CD8-positive, alpha-beta memory T cell (primary cell): ENCODE results near the gene PAPOLG. TPM values are rescaled to one million over a fixed set of nuclear protein-coding genes. Genes with fewer than 3 reads are reported as not detected.

ENCODE experiments used
- CTCF ChIA-PET: fragments of 350-600 bp; sonication (Branson Sonifier 250); formaldehyde crosslinking; loops from one replicate; lab custom pipeline; 2021; ENCODE audit warnings: antibody characterized with exemption; lab: Charles Lee
- POLR2A ChIA-PET: fragments of 350-600 bp; sonication (Branson Sonifier 250); formaldehyde crosslinking; loops from one replicate; lab custom pipeline; 2021; ENCODE audit warnings: antibody characterized with exemption; lab: Charles Lee
- DNase-seq, 5 donors: peaks; one replicate each; pipeline versions ENCODE4 v3.0.0 to v3.0.0-alpha.2; 2020 to 2022; ENCODE audit warnings: mixed read lengths in 1 of 5
- H3K27ac ChIP-seq: one replicate; pipeline ENCODE4 v1.7.0; 2013; ENCODE audit warnings: low read depth, mild to moderate bottlenecking, low read length, moderate library complexity
- H3K27me3 ChIP-seq: 2 replicates; pipeline ENCODE4 v1.7.0; 2013; ENCODE audit warnings: low read length, mild to moderate bottlenecking; ENCODE audit not compliant: insufficient read depth, poor library complexity, severe bottlenecking
- H3K36me3 ChIP-seq: 2 replicates; pipeline ENCODE4 v1.7.0; 2013; ENCODE audit warnings: mild to moderate bottlenecking, low read length, moderate library complexity; ENCODE audit not compliant: insufficient read depth
- H3K4me1 ChIP-seq: 2 replicates; pipeline ENCODE4 v1.7.0; 2013; ENCODE audit warnings: mild to moderate bottlenecking, low read length, moderate library complexity; ENCODE audit not compliant: insufficient read depth
- H3K4me3 ChIP-seq: 2 replicates; pipeline ENCODE4 v1.7.0; 2013; ENCODE audit warnings: mild to moderate bottlenecking, low read length
- H3K9me3 ChIP-seq: 2 replicates; pipeline ENCODE4 v1.7.0; 2013; ENCODE audit warnings: mild to moderate bottlenecking, low read length
- H3K27ac Mint-ChIP-seq, 8 donors: one replicate each; pipeline ENCODE4 v1.8.0; 2020 to 2021; ENCODE audit warnings: mixed read lengths in 8 of 8, mild to moderate bottlenecking in 6 of 8, inconsistent platforms in 3 of 8, moderate library complexity in 3 of 8
- H3K27me3 Mint-ChIP-seq, 2 donors: one replicate each; pipeline ENCODE4 v1.8.0; 2020 to 2021; ENCODE audit warnings: mixed read lengths in 2 of 2, mild to moderate bottlenecking in 1 of 2, moderate library complexity in 1 of 2
- H3K36me3 Mint-ChIP-seq, 3 donors: one replicate each; pipeline ENCODE4 v1.8.0; 2020 to 2021; ENCODE audit warnings: mixed read lengths in 3 of 3, inconsistent platforms in 1 of 3, mild to moderate bottlenecking in 1 of 3
- H3K4me1 Mint-ChIP-seq, 3 donors: one replicate each; pipeline ENCODE4 v1.8.0; 2020 to 2021; ENCODE audit warnings: mixed read lengths in 3 of 3, inconsistent platforms in 1 of 3, mild to moderate bottlenecking in 1 of 3
- H3K4me3 Mint-ChIP-seq, 7 donors: one replicate each; pipeline ENCODE4 v1.8.0; 2020 to 2021; ENCODE audit warnings: mixed read lengths in 7 of 7, mild to moderate bottlenecking in 6 of 7, moderate library complexity in 4 of 7, inconsistent platforms in 2 of 7
- H3K9me3 Mint-ChIP-seq, 5 donors: one replicate each; pipeline ENCODE4 v1.8.0; 2020 to 2022; ENCODE audit warnings: mixed read lengths in 5 of 5, mild to moderate bottlenecking in 3 of 5, moderate library complexity in 2 of 5, inconsistent platforms in 1 of 5
- polyA plus RNA-seq: library from polyadenylated mRNA; unstranded; fragments of 300-500 nt; fragmentation: Illumina TruSeq; gene quantifications from one replicate; pipeline ENCODE4 v1.2.3, GENCODE V29; 2021
- total RNA-seq, 2 experiments: library from RNA; stranded (reverse); gene quantifications; one replicate each; pipeline ENCODE4 v1.2.3, GENCODE V29; 2021

PAPOLG gene
- total and polyA plus RNA-seq, 3 experiments from 2014 or later = 15.0 to 18.9 (median 16.8) TPM

DNA sequence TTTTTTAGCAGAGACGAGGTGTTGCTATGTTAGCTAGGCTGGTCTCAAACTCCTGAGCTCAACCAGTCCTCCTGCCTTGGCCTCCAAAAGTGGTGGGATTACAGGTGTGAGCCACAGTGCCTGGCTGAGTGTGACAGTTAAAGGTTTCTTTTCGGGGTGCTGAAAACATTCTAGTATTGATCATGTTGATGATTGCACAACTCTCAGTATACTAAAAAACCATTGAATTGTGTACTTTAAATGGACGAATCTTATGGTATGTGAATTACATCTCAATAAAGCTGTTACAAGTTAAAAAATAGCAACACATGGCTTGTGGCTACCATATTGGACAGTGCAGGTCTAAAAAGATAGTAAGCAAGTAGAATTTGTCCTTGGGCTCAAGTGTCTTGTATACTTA, 22.3 kb downstream of the PAPOLG start:
- POLR2A ChIA-PET = no interaction called here
- Mint-ChIP-seq H3K27ac (peak overlapping the region in 1 of 8 donors; percentile 11), H3K27me3 (no peaks in the 10 kb centered on the region), H3K36me3 (peaks cover 0 to 86% (median 30%) of the 10 kb centered on the region in 3 donors), H3K9me3 (no peaks in the 10 kb centered on the region), H3K4me3 (no peak overlapping the region), H3K4me1 (no peaks in the 10 kb centered on the region)
- H3K36me3 ChIP-seq = peaks cover 35% of the 10 kb centered on the region
- no peak for DNase-seq
- no peaks in the 10 kb centered on the region for H3K4me1 ChIP-seq
- H3K4me3 ChIP-seq = no peak overlapping the region
- CTCF ChIA-PET = interaction anchor here (1.4 to 2.4 kb wide), 3 partner anchors 13 to 214 kb away, joined by 3 to 5 read pairs (median 3); no protein-coding TSS in a partner anchor
- no peaks in the 10 kb centered on the region for H3K27me3 ChIP-seq
- no peaks in the 10 kb centered on the region for H3K9me3 ChIP-seq
- no peak overlapping the region for H3K27ac ChIP-seq

DNA sequence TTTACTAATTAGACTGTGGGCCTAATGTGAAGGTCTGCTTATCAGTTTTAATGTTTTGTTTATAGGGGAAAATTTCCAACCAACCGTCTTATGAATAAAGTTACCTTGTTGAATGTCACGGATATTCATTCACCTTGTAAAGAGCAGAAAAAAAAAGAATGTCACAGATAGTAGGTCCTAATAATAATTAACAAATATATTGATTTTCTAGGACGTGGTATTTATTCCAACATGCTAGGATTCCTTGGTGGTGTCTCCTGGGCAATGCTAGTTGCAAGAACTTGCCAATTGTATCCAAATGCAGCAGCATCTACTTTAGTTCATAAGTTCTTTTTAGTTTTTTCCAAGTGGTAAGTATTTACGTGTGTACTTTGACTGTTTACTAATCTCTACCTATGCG, 23.4 kb downstream of the PAPOLG start:
- Mint-ChIP-seq H3K4me3 (no peak overlapping the region), H3K36me3 (peaks cover 0 to 86% (median 31%) of the 10 kb centered on the region in 3 donors), H3K4me1 (no peaks in the 10 kb centered on the region), H3K27me3 (no peaks in the 10 kb centered on the region), H3K9me3 (no peaks in the 10 kb centered on the region), H3K27ac (peak overlapping the region in 2 of 8 donors; percentile 37 to 62)
- CTCF ChIA-PET = interaction anchor here (0.7 kb wide), 1 partner anchor 116 kb away, joined by 3 read pairs; no protein-coding TSS in a partner anchor
- Histone ChIP-seq H3K27ac (no peak overlapping the region), H3K36me3 (peaks cover 39% of the 10 kb centered on the region), H3K27me3 (no peaks in the 10 kb centered on the region), H3K4me3 (no peak overlapping the region), H3K4me1 (no peaks in the 10 kb centered on the region), H3K9me3 (no peaks in the 10 kb centered on the region)
- POLR2A ChIA-PET = no interaction called here
- no peak for DNase-seq

DNA sequence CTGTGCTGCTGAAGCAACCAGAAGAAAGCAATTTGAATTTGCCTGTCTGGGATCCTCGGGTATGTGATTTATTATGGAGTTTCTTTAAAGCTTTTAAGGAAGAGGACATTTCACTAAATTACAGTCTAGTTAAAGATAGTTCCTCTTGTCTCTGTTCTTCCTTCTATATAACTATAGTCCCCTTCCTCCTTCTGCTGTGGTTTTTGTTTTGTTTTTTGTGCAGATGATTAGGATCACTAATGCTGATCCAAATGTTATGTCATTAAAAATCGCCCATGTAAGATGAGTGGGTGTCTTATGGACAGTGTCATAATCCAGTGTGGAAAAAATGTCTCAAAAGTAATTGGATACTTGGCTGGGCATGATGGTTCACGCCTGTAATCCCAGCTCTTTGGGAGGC, 24.7 kb downstream of the PAPOLG start:
- peak overlapping the region in 1 of 8 donors; percentile 7 for H3K27ac Mint-ChIP-seq
- Histone ChIP-seq H3K27me3 (no peaks in the 10 kb centered on the region), H3K27ac (no peak overlapping the region), H3K9me3 (no peaks in the 10 kb centered on the region), H3K36me3 (peaks cover 52% of the 10 kb centered on the region), H3K4me1 (no peaks in the 10 kb centered on the region), H3K4me3 (no peak overlapping the region)
- H3K27me3 Mint-ChIP-seq = no peaks in the 10 kb centered on the region
- no peaks in the 10 kb centered on the region for H3K4me1 Mint-ChIP-seq
- peaks cover 0 to 87% (median 27%) of the 10 kb centered on the region in 3 donors for H3K36me3 Mint-ChIP-seq
- CTCF ChIA-PET = interaction anchor here (1.2 kb wide), 1 partner anchor 12 kb away, joined by 3 read pairs; no protein-coding TSS in a partner anchor
- no peak overlapping the region for H3K4me3 Mint-ChIP-seq
- no peaks in the 10 kb centered on the region for H3K9me3 Mint-ChIP-seq
- POLR2A ChIA-PET = no interaction called here
- no peak for DNase-seq

GRCh38 chr2:60793169-60793568, 37.1 kb downstream of the PAPOLG start:
- H3K27ac ChIP-seq = no peak overlapping the region
- H3K36me3 Mint-ChIP-seq = peaks cover 11 to 84% (median 11%) of the 10 kb centered on the region in 3 donors
- H3K4me1 ChIP-seq = no peaks in the 10 kb centered on the region
- H3K9me3 ChIP-seq = no peaks in the 10 kb centered on the region
- peaks cover 41% of the 10 kb centered on the region for H3K36me3 ChIP-seq
- no peaks in the 10 kb centered on the region for H3K27me3 Mint-ChIP-seq
- H3K4me3 Mint-ChIP-seq = no peak overlapping the region
- H3K4me1 Mint-ChIP-seq = peaks cover 12 to 30% (median 27%) of the 10 kb centered on the region in 3 donors
- peak overlapping the region in 1 of 8 donors; percentile 91 for H3K27ac Mint-ChIP-seq
- CTCF ChIA-PET = interaction anchor here (0.6 to 1.9 kb wide), 3 partner anchors 12 to 206 kb away, joined by 3 to 7 read pairs (median 3); no protein-coding TSS in a partner anchor
- DNase-seq = no peak
- no peak overlapping the region for H3K4me3 ChIP-seq
- H3K27me3 ChIP-seq = no peaks in the 10 kb centered on the region
- H3K9me3 Mint-ChIP-seq = no peaks in the 10 kb centered on the region
- POLR2A ChIA-PET = no interaction called here

GRCh38 chr2:60794271-60794863, 38.3 kb downstream of the PAPOLG start:
- Histone ChIP-seq H3K27me3 (no peaks in the 10 kb centered on the region), H3K4me3 (no peak overlapping the region), H3K9me3 (no peaks in the 10 kb centered on the region), H3K36me3 (peaks cover 45% of the 10 kb centered on the region), H3K4me1 (no peaks in the 10 kb centered on the region), H3K27ac (no peak overlapping the region)
- peak in 2 of 5 donors; percentile 18 to 26 for DNase-seq
- Mint-ChIP-seq H3K27me3 (no peaks in the 10 kb centered on the region), H3K4me1 (peaks cover 12 to 30% (median 27%) of the 10 kb centered on the region in 3 donors), H3K36me3 (peaks cover 8 to 84% (median 11%) of the 10 kb centered on the region in 3 donors), H3K4me3 (no peak overlapping the region), H3K9me3 (no peaks in the 10 kb centered on the region), H3K27ac (peak overlapping the region in 2 of 8 donors; percentile 7 to 62)
- CTCF ChIA-PET = interaction anchor here (1.9 kb wide), 1 partner anchor 203 kb away, joined by 7 read pairs; no protein-coding TSS in a partner anchor
- POLR2A ChIA-PET = no interaction called here

- H3K36me3 Mint-ChIP-seq = peaks cover 8 to 79% (median 8%) of the 10 kb centered on the region in 3 donors
- H3K36me3 ChIP-seq = peaks cover 36% of the 10 kb centered on the region
Measured at GRCh38 chr2:60796573-60797509, 40.8 kb downstream of the PAPOLG start.

GRCh38 chr2:60804473-60804872, 48.4 kb downstream of the PAPOLG start:
- Mint-ChIP-seq H3K4me1 (peaks cover 30 to 43% (median 39%) of the 10 kb centered on the region in 3 donors), H3K27me3 (no peaks in the 10 kb centered on the region), H3K36me3 (peaks cover 0 to 30% (median 4%) of the 10 kb centered on the region in 3 donors), H3K4me3 (no peak overlapping the region), H3K27ac (peak overlapping the region in 3 of 8 donors; percentile 25 to 72 (median 62)), H3K9me3 (no peaks in the 10 kb centered on the region)
- H3K36me3 ChIP-seq = no peaks in the 10 kb centered on the region
- no peak overlapping the region for H3K27ac ChIP-seq
- peaks cover 28% of the 10 kb centered on the region for H3K4me1 ChIP-seq
- H3K4me3 ChIP-seq = no peak overlapping the region
- no peaks in the 10 kb centered on the region for H3K9me3 ChIP-seq
- POLR2A ChIA-PET = interaction anchor here (0.6 kb wide), 1 partner anchor 158 kb away, joined by 5 read pairs; no protein-coding TSS in a partner anchor
- H3K27me3 ChIP-seq = no peaks in the 10 kb centered on the region
- CTCF ChIA-PET = interaction anchor here (0.9 to 3.9 kb wide), 10 partner anchors 9 to 199 kb away, joined by 3 to 21 read pairs (median 4); partner anchors contain the start of gene REL
- DNase-seq = no peak

More at GRCh38 chr2:60796573-60797509, 40.8 kb downstream of the PAPOLG start:
- H3K4me3 ChIP-seq = no peak overlapping the region
- ChIA-PET POLR2A (interaction anchor here (0.6 kb wide), 1 partner anchor 136 kb away, joined by 3 read pairs; no protein-coding TSS in a partner anchor), CTCF (interaction anchor here (0.8 kb wide), 2 partner anchors 202 to 399 kb away, joined by 3 read pairs; no protein-coding TSS in a partner anchor)
- Mint-ChIP-seq H3K9me3 (no peaks in the 10 kb centered on the region), H3K27me3 (no peaks in the 10 kb centered on the region), H3K27ac (peak overlapping the region; percentile 8 to 90 (median 80)), H3K4me3 (peak overlapping the region in 2 of 7 donors; percentile 10 to 41), H3K4me1 (peaks cover 12 to 30% (median 27%) of the 10 kb centered on the region in 3 donors)
- H3K4me1 ChIP-seq = no peaks in the 10 kb centered on the region
- no peaks in the 10 kb centered on the region for H3K9me3 ChIP-seq
- H3K27ac ChIP-seq = no peak overlapping the region
- no peaks in the 10 kb centered on the region for H3K27me3 ChIP-seq
- DNase-seq = no peak
